GM12801 (cell line): ENCODE measurements around the gene POLR2H.

Experiments
- CTCF ChIP-seq: IDR thresholded peaks from one replicate; pipeline ENCODE4 v1.5.1; 2011; ENCODE audit warnings: control low read depth; ENCODE audit not compliant: insufficient read length; ENCODE audit errors: extremely low read depth

Gene POLR2H

GRCh38 chr3:184328516-184328915 is 33.0 kb upstream of the POLR2H start:
- TF ChIP-seq CTCF = no peak

- TF ChIP-seq CTCF = no peak
Measured at GRCh38 chr3:184332370-184333090, 29.0 kb upstream of the POLR2H start.

GRCh38 chr3:184333190-184333589 is 28.3 kb upstream of the POLR2H start:
- TF ChIP-seq CTCF = no peak

- no peak for TF ChIP-seq CTCF
Measured at GRCh38 chr3:184333700-184334099, 27.8 kb upstream of the POLR2H start.

- no peak for TF ChIP-seq CTCF
Measured at GRCh38 chr3:184334470-184335158, 26.9 kb upstream of the POLR2H start.

- TF ChIP-seq CTCF = no peak
Measured at GRCh38 chr3:184335291-184335660, 26.2 kb upstream of the POLR2H start.

- no peak for TF ChIP-seq CTCF
Measured at GRCh38 chr3:184335661-184336546, 25.6 kb upstream of the POLR2H start.
